OCI-LY1 (cell line): ENCODE measurements around the gene MAD1L1.

ENCODE experiments used
- H2AFZ ChIP-seq: fragments of 200-600 bp; sonication (generic), shearing (Covaris generic); 2 replicates; pipeline ENCODE4 v1.6.0; 2014; ENCODE audit warnings: antibody characterized with exemption, mild to moderate bottlenecking, low read length
- H3F3A ChIP-seq: fragments of 200-600 bp; sonication (generic), shearing (Covaris generic); 2 replicates; pipeline ENCODE4 v1.6.0; 2014; ENCODE audit warnings: mild to moderate bottlenecking, antibody characterized with exemption, low read length, moderate library complexity; ENCODE audit not compliant: insufficient read depth
- H3K27ac ChIP-seq: fragments of 200-600 bp; sonication (generic); 2 replicates; pipeline ENCODE4 v1.5.1; 2014; ENCODE audit warnings: low read length, mixed run types, mild to moderate bottlenecking, low read depth; ENCODE audit not compliant: poor library complexity, severe bottlenecking
- H3K27me3 ChIP-seq: fragments of 200-600 bp; sonication (generic); 2 replicates; pipeline ENCODE4 v1.6.0; 2014; ENCODE audit warnings: antibody characterized with exemption, mild to moderate bottlenecking, low read length, moderate library complexity; ENCODE audit not compliant: insufficient read depth
- H3K36me3 ChIP-seq: fragments of 200-600 bp; sonication (generic); 2 replicates; pipeline ENCODE4 v1.6.1; 2014; ENCODE audit warnings: mild to moderate bottlenecking, antibody characterized with exemption, low read length, moderate library complexity, mixed read lengths; ENCODE audit not compliant: insufficient read depth
- H3K4me1 ChIP-seq: fragments of 200-600 bp; sonication (generic); 2 replicates; pipeline ENCODE4 v1.5.1; 2014; ENCODE audit warnings: mild to moderate bottlenecking, low read length, moderate library complexity; ENCODE audit not compliant: insufficient read depth, severe bottlenecking
- H3K4me2 ChIP-seq: fragments of 200-600 bp; sonication (generic), shearing (Covaris generic); 2 replicates; pipeline ENCODE4 v1.6.1; 2014; ENCODE audit warnings: low read length
- H3K4me3 ChIP-seq: fragments of 200-600 bp; sonication (generic); 2 replicates; pipeline ENCODE4 v1.5.1; 2014; ENCODE audit warnings: low read length, low read depth, mild to moderate bottlenecking, mixed read lengths; ENCODE audit not compliant: poor library complexity, severe bottlenecking
- H3K79me2 ChIP-seq: fragments of 200-600 bp; shearing (Covaris generic); 2 replicates; pipeline ENCODE4 v1.6.1; 2016; ENCODE audit warnings: mixed run types, low read length, mixed read lengths; ENCODE audit not compliant: insufficient read depth
- H3K9ac ChIP-seq: fragments of 200-600 bp; sonication (generic), shearing (Covaris generic); 2 replicates; pipeline ENCODE4 v1.6.1; 2014; ENCODE audit warnings: mild to moderate bottlenecking, low read length, mixed read lengths
- H3K9me2 ChIP-seq: fragments of 200-600 bp; sonication (generic), shearing (Covaris generic); 2 replicates; pipeline ENCODE4 v1.6.1; 2014; ENCODE audit warnings: low read depth, mild to moderate bottlenecking, low read length, mixed read lengths
- H3K9me3 ChIP-seq: fragments of 200-600 bp; shearing (Covaris generic); 2 replicates; pipeline ENCODE4 v1.6.1; 2014; ENCODE audit warnings: low read length, mixed read lengths
- H4K20me1 ChIP-seq: fragments of 200-600 bp; sonication (generic), shearing (Covaris generic); 2 replicates; pipeline ENCODE4 v1.6.0; 2016; ENCODE audit warnings: mild to moderate bottlenecking, low read length; ENCODE audit not compliant: insufficient read depth
- CTCF ChIP-seq: fragments of 200-600 bp; sonication (generic), shearing (Covaris generic); IDR thresholded peaks from 2 replicates; pipeline ENCODE4 v1.5.1; 2017; ENCODE audit warnings: mild to moderate bottlenecking, antibody characterized with exemption, low read length, moderate library complexity, mixed read lengths
- EZH2 ChIP-seq: fragments of 200-600 bp; sonication (generic), shearing (Covaris generic); IDR thresholded peaks from 2 replicates; pipeline ENCODE4 v1.8.0; 2017; ENCODE audit warnings: borderline replicate concordance, mixed run types, mild to moderate bottlenecking, antibody characterized with exemption, low read length, moderate library complexity, mixed read lengths

The MAD1L1 gene

GRCh38 chr7:2198206-2198605, 34.5 kb downstream of the MAD1L1 start:
- Histone ChIP-seq H3K9me2 (no peaks in the 10 kb centered on the region), H3F3A (no peaks in the 10 kb centered on the region), H2AFZ (no peak overlapping the region), H3K4me2 (no peak overlapping the region), H3K9ac (no peak overlapping the region), H3K27ac (no peak overlapping the region), H3K4me1 (peaks cover 5% of the 10 kb centered on the region), H4K20me1 (no peaks in the 10 kb centered on the region), H3K79me2 (no peaks in the 10 kb centered on the region), H3K9me3 (peaks cover 6% of the 10 kb centered on the region), H3K27me3 (no peaks in the 10 kb centered on the region), H3K36me3 (peaks cover 50% of the 10 kb centered on the region), H3K4me3 (no peak overlapping the region)
- TF ChIP-seq EZH2 (no peak), CTCF (no peak)

- peaks cover 6% of the 10 kb centered on the region for H3K9me3 ChIP-seq
- no peak for TF ChIP-seq EZH2
- no peak for TF ChIP-seq CTCF
- no peaks in the 10 kb centered on the region for H3K4me1 ChIP-seq
- H3K9me2 ChIP-seq, result no peaks in the 10 kb centered on the region
- H2AFZ ChIP-seq, result no peak overlapping the region
- H3F3A ChIP-seq, result no peaks in the 10 kb centered on the region
- no peak overlapping the region for H3K9ac ChIP-seq
- no peak overlapping the region for H3K4me3 ChIP-seq
- H4K20me1 ChIP-seq, result no peaks in the 10 kb centered on the region
- H3K36me3 ChIP-seq, result peaks cover 50% of the 10 kb centered on the region
- H3K27me3 ChIP-seq, result no peaks in the 10 kb centered on the region
- H3K27ac ChIP-seq, result no peak overlapping the region
- no peaks in the 10 kb centered on the region for H3K79me2 ChIP-seq
- no peak overlapping the region for H3K4me2 ChIP-seq
Observed at GRCh38 chr7:2197436-2198155, 35.1 kb downstream of the MAD1L1 start.

- Histone ChIP-seq H3K27me3 (no peaks in the 10 kb centered on the region), H3K36me3 (peaks cover 49% of the 10 kb centered on the region), H4K20me1 (no peaks in the 10 kb centered on the region), H3K4me3 (no peak overlapping the region), H3K4me2 (no peak overlapping the region), H3K9ac (no peak overlapping the region), H3K4me1 (no peaks in the 10 kb centered on the region), H2AFZ (no peak overlapping the region), H3K79me2 (no peaks in the 10 kb centered on the region), H3K27ac (no peak overlapping the region), H3F3A (no peaks in the 10 kb centered on the region), H3K9me2 (no peaks in the 10 kb centered on the region), H3K9me3 (peaks cover 6% of the 10 kb centered on the region)
- TF ChIP-seq EZH2 (no peak), CTCF (no peak)
Observed at GRCh38 chr7:2196381-2197378, 36.1 kb downstream of the MAD1L1 start.
